Measurements from ENCODE around the gene MAS1L.

MAS1L gene

GRCh38 chr6:29474996-29475395, 12.8 kb downstream of the MAS1L start (continued):
- TF ChIP-seq PRDM2 (tag by site-specific recombination; IDR thresholded peaks at IDR 0.05; ENCODE audit: borderline replicate concordance) (no peak), ZNF274 (IDR thresholded peaks at IDR 0.05; ENCODE audit: low read length) (no peak), ZNF274 (tag by site-specific recombination; IDR thresholded peaks at IDR 0.05; ENCODE audit: borderline replicate concordance) (no peak), ZNF571 (tag by site-specific recombination; IDR thresholded peaks at IDR 0.05) (no peak), ZNF248 (tag by site-specific recombination; IDR thresholded peaks at IDR 0.05) (no peak), YY2 (tag by site-specific recombination; IDR thresholded peaks at IDR 0.05) (no peak), ZNF776 (tag by site-specific recombination; IDR thresholded peaks at IDR 0.05; ENCODE audit: borderline replicate concordance) (no peak), ZNF621 (tag by site-specific recombination; IDR thresholded peaks at IDR 0.05) (no peak)

DNA sequence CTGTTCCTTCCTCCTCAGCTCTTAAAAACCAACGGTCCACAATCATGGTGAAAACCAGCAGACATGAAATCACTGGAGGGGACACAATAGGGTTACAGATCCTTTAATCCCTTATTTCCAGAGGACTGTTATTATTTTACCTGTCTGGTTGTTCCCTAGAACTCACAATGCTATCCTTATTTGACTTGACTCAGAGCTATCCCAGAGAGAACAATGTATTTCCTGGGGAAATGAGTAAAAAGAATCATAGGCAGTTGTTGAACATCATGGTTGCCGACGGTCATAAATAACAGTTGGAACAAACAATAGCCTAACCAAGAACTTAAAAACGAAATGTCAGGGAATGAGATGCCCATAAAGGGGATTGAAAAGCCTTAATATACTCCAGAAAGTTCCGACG, 21.5 kb downstream of the MAS1L start:
- Histone ChIP-seq H3K36me3 (ENCODE audit: control insufficient read depth in 2 of 2, insufficient read depth in 1 of 2, low read length in 2 of 2) (no peaks in the 10 kb centered on the region), H3K4me3 (ENCODE audit: low read depth, low read length) (no peak overlapping the region), H3K27ac (ENCODE audit: extremely low read depth, low read depth, low read length) (no peak overlapping the region), H3K9me3 (ENCODE audit: control insufficient read depth, insufficient read depth, low read depth, low read length) (no peaks in the 10 kb centered on the region), H3K4me1 (ENCODE audit: control insufficient read depth, insufficient read depth, low read length) (no peaks in the 10 kb centered on the region)
- TF ChIP-seq ZNF211 (tag by site-specific recombination; IDR thresholded peaks at IDR 0.05; ENCODE audit: low read depth) (no peak), ATF2 (tag by site-specific recombination; IDR thresholded peaks at IDR 0.05; ENCODE audit: low read depth) (no peak), ZNF530 (tag by site-specific recombination; IDR thresholded peaks at IDR 0.05; ENCODE audit: low read depth) (no peak), ZNF560 (tag by site-specific recombination; IDR thresholded peaks at IDR 0.05; ENCODE audit: borderline replicate concordance) (no peak), ZNF223 (tag by site-specific recombination; IDR thresholded peaks at IDR 0.05) (no peak), ZSCAN4 (tag by site-specific recombination; IDR thresholded peaks at IDR 0.05) (no peak), ZNF529 (tag by site-specific recombination; IDR thresholded peaks at IDR 0.05; ENCODE audit: insufficient replicate concordance) (no peak)
- TF ChIP-seq, protein P1, sequence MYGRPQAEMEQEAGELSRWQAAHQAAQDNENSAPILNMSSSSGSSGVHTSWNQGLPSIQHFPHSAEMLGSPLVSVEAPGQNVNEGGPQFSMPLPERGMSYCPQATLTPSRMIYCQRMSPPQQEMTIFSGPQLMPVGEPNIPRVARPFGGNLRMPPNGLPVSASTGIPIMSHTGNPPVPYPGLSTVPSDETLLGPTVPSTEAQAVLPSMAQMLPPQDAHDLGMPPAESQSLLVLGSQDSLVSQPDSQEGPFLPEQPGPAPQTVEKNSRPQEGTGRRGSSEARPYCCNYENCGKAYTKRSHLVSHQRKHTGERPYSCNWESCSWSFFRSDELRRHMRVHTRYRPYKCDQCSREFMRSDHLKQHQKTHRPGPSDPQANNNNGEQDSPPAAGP (tag by site-specific recombination; IDR thresholded peaks at IDR 0.05): no peak
- ChIA-PET CTCF (interaction anchor here (1.2 to 1.5 kb wide), 3 partner anchors 13 to 124 kb away, joined by 3 to 6 read pairs (median 4); no protein-coding TSS in a partner anchor), POLR2A (no interaction called here)
